COLO668 (cell line): ENCODE measurements around the gene FZR1.

Source experiments
- DNase-seq: peaks from one replicate; lab custom pipeline; 2025; ENCODE audit not compliant: unreplicated experiment; lab: John Stamatoyannopoulos, UW

The FZR1 gene

GRCh38 chr19:3512562-3513228, 6.6 kb downstream of the FZR1 start:
- no peak for DNase-seq

- DNase-seq = no peak
These were observed 7.4 kb downstream of the FZR1 start for GRCh38 chr19:3513229-3514140.

DNA sequence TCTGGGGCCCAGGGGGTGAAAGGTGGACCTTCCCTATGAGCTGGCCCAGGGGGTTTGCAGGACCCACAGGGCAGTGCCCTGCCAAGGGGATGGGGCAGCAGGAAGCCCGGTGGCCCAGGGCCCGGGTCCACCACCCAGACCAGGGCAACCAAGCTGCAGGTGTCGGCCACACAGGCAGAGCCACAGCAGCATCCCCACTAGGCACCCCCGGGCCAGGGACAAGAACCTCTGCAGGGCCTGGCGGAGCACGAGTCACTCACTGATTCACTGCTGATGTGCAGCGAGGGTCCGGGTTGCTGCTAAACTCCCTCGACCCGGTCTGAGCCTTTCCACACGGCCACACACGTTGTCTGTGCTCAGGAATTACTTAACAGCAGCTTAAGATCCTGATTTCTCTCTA, 8.8 kb downstream of the FZR1 start:
- DNase-seq = no peak

GRCh38 chr19:3515891-3516422, 9.8 kb downstream of the FZR1 start:
- DNase-seq = peak; percentile 30

- DNase-seq = peak; percentile 96
These were observed 10.6 kb downstream of the FZR1 start for GRCh38 chr19:3516675-3517207.

GRCh38 chr19:3517638-3518037, 11.5 kb downstream of the FZR1 start:
- no peak for DNase-seq

- DNase-seq = no peak
These were observed 12.1 kb downstream of the FZR1 start for GRCh38 chr19:3518255-3518654.

DNA sequence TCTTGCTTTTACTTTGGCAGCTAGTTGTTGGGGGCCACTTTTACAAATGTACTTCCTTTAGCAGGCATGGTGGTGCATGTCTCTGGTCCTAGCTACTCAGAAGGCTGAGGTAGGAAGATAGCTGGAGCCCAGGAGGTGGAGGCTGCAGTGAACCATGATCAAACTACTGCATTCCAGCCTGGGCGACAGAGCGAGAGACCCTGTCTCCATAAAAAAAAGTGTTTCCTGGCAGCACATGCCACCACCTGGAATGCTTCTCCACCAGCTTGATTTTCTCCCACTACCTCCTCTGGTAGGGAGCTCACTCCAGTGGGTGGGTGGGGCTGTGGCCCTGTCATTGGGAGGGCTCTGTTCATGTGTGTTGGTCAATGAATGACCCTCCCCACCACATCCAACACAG, 12.5 kb downstream of the FZR1 start:
- DNase-seq = no peak

DNA sequence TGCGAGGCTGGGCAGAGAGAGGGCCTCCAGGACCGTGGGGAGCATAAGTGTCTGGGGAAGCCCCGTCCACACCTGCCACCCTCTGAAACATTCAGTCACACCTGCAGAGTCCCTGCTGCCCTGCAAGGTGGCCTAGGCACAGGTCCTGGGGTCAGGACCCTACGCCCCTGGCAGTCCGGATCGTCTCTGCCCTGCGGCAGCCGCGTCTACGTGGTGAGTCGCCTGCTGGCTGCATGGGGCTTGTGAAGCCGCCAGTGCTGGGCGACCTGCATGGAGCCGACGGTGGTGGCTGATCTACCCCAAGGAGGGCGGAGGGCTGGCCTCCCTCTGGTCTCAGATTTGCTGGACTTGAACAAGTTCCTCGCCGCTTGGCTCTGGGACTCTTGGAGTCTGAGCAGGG, 13.0 kb downstream of the FZR1 start:
- no peak for DNase-seq

DNA sequence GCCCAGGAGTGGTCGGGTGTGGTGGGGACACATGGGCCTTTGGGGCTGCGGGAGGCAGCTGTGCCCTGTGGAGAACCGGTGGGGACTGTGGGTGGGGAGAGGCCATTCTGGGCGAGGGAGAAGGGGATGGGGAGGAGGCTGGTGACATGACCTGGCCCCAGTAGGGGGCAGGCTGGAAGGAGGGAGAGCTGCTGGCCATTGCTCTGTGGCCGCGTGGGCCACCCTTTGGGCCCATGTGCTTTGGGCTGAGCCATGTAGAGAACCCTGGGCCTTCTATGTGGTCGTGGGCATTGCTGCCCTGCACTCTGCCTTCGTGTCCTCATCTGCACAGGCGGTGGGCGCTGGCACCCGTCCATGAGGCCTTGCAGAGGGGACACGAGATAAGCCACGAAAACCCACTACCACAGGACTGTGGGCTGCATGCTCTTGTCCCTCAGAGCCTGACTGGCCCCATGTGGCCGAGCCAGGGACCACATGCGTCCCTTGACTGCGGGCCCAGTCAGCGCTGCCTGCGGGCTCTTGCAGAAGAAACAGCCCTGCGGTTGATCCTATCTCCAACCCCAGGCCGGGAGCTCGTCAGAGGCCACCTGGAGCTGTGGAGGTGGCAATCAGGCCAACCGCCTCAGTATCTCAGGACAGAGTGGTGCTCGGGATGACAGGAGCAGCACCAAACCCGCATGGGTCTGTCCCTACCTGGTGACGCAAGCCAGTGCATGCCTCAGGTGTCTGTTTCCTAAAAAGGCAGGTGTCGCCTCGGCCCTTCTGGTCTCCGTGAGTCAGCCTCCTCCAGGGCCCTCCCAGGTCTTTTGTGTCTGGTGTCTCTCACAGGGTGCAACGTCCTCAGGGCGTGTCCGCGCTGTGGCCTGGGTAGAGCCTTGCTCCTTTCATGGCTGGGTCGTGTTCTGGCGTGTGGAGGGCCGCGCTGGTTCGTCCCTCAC, 14.3 kb downstream of the FZR1 start:
- peak; percentile 93 for DNase-seq

- DNase-seq = no peak
These were observed 15.0 kb downstream of the FZR1 start for GRCh38 chr19:3521104-3521445.

- DNase-seq = no peak
These were observed 16.6 kb downstream of the FZR1 start for GRCh38 chr19:3522421-3523360.

DNA sequence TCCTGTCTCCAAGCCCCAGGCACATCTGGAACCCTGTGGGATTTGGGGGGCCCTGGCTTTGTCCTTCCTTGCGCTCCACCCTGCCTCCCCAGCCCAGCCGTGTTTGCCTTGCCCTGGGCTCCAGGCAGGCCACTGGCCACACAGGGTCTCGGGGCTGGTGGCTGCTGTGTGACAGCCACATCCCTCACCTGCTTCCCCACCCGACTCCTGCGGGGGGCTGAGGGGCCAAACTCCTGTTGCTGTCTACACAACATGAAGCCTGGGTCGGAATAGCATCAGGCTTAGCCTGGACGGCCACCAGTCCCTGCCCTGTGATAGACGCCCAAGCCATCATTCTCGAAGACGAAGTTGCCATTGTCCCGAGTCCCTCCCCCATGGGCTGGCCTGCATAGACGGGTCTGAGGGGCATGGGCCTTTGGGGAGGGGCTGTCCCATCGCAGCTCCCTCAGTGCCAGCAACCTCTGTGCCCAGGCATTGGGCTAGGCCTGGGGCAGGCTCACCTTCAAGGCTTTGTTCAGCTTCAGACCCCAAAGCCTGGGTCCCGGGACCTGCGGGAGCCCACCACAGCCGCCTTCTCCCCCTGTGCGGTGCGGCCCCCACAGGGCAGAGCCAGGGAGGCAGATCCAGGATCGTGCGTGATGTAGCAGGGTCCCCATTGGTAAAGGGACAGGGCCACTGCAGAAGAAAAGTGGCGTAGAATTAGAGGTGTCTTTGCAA, 17.4 kb downstream of the FZR1 start:
- DNase-seq = no peak

- DNase-seq = no peak
These were observed 18.1 kb downstream of the FZR1 start for GRCh38 chr19:3524078-3524842.

- DNase-seq = no peak
These were observed 18.9 kb downstream of the FZR1 start for GRCh38 chr19:3524904-3525451.

GRCh38 chr19:3526507-3527237, 20.6 kb downstream of the FZR1 start:
- no peak for DNase-seq

- DNase-seq = no peak
These were observed 21.3 kb downstream of the FZR1 start for GRCh38 chr19:3527238-3527910.
